ENCODE results near the gene SCAMP2.
A peak's percentile ranks its signal among the peaks of the same experiment; 100 is the strongest.
"Not testable (repeated sequence)": the region's sequence is repeated elsewhere in the genome, so short reads cannot be mapped to it uniquely, and the experiment has no call there.

SCAMP2 gene, protein sequence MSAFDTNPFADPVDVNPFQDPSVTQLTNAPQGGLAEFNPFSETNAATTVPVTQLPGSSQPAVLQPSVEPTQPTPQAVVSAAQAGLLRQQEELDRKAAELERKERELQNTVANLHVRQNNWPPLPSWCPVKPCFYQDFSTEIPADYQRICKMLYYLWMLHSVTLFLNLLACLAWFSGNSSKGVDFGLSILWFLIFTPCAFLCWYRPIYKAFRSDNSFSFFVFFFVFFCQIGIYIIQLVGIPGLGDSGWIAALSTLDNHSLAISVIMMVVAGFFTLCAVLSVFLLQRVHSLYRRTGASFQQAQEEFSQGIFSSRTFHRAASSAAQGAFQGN

GRCh38 chr15:74873036-74873755, at the start of gene SCAMP2:
SCAMP2 (minus strand) TSS chr15:74873365; CDS start chr15:74873255, 110 bp downstream.
- DNase-seq (ENCODE audit: low spot score): peak; percentile 96

DNA sequence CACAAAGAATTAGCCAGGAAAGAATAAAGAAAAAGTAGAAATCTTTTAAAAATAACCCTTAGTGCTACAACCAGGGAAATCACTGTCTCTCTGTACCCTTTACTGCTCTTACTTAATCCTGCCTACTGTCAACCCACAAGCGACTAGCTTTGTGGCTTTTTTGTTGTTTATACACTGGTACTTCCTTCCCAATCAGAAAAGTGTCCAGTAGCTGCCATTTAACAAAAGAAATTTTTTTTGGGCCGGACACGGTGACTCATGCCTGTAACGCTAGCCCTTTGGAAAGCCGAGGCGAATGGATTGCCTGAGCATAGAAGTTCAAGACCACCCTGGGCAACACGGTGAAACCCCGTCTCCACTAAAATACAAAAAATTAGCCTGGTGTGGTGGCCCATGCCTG, 47.3 kb upstream of the SCAMP2 start:
- no peak for DNase-seq (ENCODE audit: low spot score)

DNA sequence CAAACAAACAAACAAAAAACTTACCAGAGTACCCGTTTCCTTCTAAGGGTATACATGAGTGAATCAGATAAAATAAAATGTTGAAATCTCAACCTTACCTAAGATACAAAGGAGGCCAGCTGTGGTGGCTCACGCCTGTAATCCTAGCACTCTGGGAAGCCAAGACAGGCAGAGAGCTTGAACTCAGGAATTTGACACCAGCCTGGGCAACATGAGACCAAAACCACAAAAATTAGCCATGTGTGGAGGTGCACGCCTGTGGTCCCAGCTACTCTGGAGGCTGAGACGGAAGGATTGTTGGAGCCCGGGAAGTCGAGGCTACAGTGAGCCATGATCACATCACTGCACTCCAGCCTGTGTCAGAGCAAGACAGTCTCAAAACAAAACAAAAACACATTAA, 44.5 kb upstream of the SCAMP2 start:
- no peak for DNase-seq (ENCODE audit: low spot score)

DNA sequence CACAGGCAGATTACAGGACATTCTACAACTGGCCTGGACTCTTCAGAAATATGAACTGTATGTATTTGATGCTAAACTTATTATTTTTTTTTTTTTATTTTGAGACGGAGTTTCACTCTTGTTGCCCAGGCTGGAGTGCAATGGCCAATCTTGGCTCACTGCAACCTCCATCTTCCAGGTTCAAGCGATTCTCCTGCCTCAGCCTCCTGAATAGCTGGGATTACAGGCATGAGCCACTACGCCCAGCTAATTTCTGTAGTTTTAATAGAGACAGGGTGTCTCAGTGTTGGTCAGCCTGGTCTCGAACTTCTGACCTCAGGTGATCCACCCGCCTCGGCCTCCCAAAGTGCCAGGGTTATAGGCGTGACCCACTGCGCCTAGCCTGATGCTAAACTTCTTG, 40.6 kb upstream of the SCAMP2 start:
- DNase-seq (ENCODE audit: low spot score): not testable (repeated sequence)

GRCh38 chr15:74913041-74913440, 39.9 kb upstream of the SCAMP2 start:
- DNase-seq (ENCODE audit: low spot score): no peak

- DNase-seq (ENCODE audit: low spot score): no peak
Measured at GRCh38 chr15:74908635-74909034, 35.5 kb upstream of the SCAMP2 start.

- no peak for DNase-seq (ENCODE audit: low spot score)
Measured at GRCh38 chr15:74907163-74907870, 34.2 kb upstream of the SCAMP2 start.

DNA sequence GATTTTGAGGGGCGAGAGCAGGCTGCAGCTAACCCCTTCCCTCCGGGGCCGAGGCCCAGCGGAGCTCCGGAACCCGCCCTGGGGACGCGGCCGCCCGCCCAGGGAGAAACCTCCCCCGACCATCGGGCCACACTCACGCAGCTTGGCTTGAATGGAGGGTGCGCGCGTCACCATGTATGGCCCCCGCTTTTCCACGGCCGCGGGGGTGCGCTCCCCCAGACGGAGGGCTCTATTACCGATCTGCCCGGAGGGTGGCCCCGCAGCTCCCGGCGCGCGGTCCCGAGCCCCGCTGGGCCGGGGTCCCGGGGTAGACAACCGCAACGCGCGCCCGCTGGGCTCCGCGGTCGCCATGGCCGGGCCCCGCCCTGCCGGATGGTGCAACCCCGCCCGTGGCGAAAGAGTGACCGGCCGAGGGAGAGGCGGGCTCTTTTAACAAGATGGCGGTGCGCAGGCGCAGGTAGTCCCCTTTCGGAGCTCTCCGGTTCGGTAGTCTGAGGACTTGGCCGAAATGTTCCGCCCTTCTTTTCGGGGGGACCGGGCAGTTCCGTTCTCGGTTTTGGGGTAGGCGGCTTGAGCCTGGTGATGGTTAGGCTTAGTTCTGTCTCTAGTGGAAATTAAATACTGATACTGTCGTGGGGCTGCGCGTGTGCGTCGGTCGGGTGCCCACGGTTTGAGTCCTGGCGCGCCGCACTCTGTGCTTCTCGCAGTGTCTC, 33.4 kb upstream of the SCAMP2 start, which contains the start of gene FAM219B:
Gene FAM219B, minus strand, starts transcription at position 402 of the 713 bp plus-strand sequence. Its CDS starts 51 bp downstream, at position 351.
- peak; percentile 96 for DNase-seq (ENCODE audit: low spot score)

DNA sequence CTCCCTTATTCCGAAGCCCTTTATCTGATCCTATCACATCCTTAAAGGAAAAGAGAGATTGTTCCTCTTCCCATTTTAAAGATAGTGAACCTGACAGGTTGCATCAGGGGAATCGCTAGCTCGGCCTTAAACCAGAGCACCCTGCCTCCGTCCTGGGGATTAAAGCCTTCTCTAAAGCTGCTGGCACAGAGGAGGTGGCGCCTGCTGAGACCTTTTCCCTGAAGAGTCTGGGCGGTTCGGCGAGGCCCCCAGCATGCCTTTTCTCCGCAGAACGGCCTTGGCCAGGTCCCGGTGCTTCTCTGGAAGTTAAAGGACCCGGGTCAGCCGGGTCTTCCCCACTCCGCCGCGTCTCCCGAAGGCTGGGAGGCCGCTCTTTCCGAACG, 32.9 kb upstream of the SCAMP2 start:
- peak; percentile 37 for DNase-seq (ENCODE audit: low spot score)

- no peak for DNase-seq (ENCODE audit: low spot score)
Measured at GRCh38 chr15:74904190-74904805, 31.1 kb upstream of the SCAMP2 start.

DNA sequence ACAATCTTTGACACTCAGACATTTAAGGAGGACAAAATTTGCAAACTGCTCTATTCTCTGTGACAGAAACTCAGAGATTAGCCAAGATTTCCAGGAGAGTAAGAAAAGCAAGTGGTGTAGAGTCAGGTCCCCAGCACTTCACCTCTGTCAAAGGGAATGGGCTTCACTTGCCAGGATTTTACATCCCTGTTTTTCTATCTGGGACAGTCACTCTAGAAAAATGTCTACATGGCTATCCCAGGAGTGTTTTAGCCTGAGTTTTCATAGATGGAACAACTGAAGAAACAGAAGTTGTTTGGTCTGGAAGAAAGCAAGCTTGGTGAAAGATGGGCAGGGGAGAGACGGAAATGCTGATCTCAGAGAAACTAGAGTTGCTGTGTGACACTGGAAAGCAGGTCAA, 30.5 kb upstream of the SCAMP2 start:
- DNase-seq (ENCODE audit: low spot score): no peak

- DNase-seq (ENCODE audit: low spot score): no peak
Measured at GRCh38 chr15:74902295-74903075, 29.3 kb upstream of the SCAMP2 start.

- peak; percentile 70 for DNase-seq (ENCODE audit: low spot score)
Measured at GRCh38 chr15:74901612-74902063, 28.5 kb upstream of the SCAMP2 start.

- no peak for DNase-seq (ENCODE audit: low spot score)
Measured at GRCh38 chr15:74897300-74897701, 24.1 kb upstream of the SCAMP2 start.

DNA sequence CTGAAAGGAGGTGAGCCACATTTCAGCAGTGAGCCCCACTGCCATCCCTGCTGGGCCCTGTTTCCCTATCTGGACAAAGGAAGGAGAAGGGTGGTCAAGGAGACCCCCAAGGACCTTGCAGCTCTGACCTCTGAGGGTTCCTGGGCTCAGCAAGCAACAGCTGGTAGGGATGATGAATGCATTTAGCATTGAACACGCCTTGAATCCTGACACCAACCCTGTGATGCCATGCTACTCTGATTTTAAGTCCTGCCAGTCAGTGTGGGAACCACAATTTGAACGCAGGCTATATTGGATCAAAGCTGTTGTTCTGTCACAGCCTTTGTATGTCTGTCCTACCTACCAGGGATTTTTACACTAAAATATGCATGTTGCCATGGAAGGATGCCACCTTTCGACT, 23.2 kb upstream of the SCAMP2 start:
- DNase-seq (ENCODE audit: low spot score): no peak

DNA sequence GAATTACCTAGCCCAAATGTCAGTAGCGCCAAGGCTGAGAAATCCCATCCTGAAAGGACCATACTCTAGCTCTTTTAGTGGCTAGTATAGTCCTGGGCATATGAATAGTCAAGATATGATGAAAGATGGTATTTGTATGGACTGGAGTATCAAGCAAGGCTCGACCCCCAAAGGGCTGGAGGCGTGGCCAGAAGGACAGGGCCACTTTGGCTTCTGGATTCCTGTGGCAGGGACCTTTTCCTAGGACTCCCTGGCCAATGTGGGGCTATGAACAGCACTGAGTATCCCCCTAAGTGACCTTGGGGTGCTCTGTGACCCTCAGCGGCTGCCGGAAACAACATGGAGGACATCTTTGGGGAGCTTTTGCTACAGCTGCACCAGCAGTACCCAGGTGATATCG, 22.7 kb upstream of the SCAMP2 start:
- DNase-seq (ENCODE audit: low spot score): no peak

- DNase-seq (ENCODE audit: low spot score): not testable (repeated sequence)
Measured at GRCh38 chr15:74894383-74894782, 21.2 kb upstream of the SCAMP2 start.

- no peak for DNase-seq (ENCODE audit: low spot score)
Measured at GRCh38 chr15:74893627-74894026, 20.5 kb upstream of the SCAMP2 start.

GRCh38 chr15:74892931-74893330, 19.8 kb upstream of the SCAMP2 start:
- no peak for DNase-seq (ENCODE audit: low spot score)

GRCh38 chr15:74892313-74892712, 19.1 kb upstream of the SCAMP2 start:
- no peak for DNase-seq (ENCODE audit: low spot score)

GRCh38 chr15:74891469-74891868, 18.3 kb upstream of the SCAMP2 start:
- no peak for DNase-seq (ENCODE audit: low spot score)

Measured in LoVo (cell line).